WI38 (cell line): ENCODE measurements around the gene BHMT.

Experiments used
- H3K4me3 ChIP-seq: 2 replicates; pipeline ENCODE4 v1.5.1; 2011; ENCODE audit warnings: low read depth, mild to moderate bottlenecking, control low read depth, low read length
- TF ChIP-seq, protein P1 (sequence below): IDR thresholded peaks from 2 replicates; pipeline ENCODE4 v1.5.1; 2012; ENCODE audit warnings: low read depth, mild to moderate bottlenecking, control low read depth, low read length

Gene BHMT

DNA sequence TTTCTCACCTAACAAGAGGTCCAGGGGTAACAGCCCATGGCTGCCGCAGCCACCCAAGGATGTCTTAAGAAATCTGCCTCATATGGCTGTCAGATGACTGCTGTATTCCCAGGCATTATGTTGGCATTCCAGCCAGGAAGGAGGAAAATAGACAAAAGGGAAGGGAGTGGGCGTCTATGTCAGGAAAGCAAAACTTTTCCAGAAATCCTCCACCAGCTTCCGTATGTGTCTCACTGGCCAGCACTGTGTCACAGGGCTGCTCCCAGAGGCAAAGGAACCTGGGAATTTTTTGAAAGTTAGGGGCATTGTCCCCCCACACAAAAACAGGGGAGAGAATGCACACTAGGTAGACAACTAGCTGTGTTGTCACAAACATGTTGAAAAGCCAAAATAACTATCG lies 34.8 kb upstream of the BHMT start:
- TF ChIP-seq, protein P1, sequence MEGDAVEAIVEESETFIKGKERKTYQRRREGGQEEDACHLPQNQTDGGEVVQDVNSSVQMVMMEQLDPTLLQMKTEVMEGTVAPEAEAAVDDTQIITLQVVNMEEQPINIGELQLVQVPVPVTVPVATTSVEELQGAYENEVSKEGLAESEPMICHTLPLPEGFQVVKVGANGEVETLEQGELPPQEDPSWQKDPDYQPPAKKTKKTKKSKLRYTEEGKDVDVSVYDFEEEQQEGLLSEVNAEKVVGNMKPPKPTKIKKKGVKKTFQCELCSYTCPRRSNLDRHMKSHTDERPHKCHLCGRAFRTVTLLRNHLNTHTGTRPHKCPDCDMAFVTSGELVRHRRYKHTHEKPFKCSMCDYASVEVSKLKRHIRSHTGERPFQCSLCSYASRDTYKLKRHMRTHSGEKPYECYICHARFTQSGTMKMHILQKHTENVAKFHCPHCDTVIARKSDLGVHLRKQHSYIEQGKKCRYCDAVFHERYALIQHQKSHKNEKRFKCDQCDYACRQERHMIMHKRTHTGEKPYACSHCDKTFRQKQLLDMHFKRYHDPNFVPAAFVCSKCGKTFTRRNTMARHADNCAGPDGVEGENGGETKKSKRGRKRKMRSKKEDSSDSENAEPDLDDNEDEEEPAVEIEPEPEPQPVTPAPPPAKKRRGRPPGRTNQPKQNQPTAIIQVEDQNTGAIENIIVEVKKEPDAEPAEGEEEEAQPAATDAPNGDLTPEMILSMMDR, result no peak
- no peak overlapping the region for H3K4me3 ChIP-seq

DNA sequence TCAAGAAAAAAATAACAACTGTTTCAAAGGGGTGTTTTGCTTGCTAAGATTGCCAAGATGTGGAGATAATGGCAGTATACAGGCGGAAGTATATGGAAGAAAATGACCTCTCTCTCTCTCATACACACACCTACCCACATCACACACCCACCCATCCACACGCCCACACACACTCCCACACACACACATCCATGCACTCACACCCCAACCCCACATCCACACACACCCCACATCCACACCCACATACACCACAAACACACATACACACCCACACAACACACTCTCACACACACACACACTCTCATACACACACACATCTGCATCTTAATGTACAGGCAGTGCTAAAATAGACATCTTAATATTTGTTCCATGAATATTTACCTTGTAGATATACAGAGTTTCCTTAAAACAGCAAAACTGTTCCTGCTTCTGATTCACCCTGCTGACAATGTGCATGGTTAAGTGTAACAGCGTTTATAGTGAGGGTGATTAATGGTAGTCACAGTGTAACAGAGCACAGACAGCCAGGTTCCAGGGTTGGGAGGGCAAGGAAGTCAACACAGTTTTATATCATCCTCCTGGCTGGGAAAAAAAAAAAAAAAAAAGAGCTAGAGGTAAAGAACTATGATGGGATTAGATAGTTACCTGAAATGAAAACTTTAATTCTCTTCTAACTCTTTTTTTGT lies 33.8 kb upstream of the BHMT start:
- TF ChIP-seq, protein P1, result no peak
- no peak overlapping the region for H3K4me3 ChIP-seq

DNA sequence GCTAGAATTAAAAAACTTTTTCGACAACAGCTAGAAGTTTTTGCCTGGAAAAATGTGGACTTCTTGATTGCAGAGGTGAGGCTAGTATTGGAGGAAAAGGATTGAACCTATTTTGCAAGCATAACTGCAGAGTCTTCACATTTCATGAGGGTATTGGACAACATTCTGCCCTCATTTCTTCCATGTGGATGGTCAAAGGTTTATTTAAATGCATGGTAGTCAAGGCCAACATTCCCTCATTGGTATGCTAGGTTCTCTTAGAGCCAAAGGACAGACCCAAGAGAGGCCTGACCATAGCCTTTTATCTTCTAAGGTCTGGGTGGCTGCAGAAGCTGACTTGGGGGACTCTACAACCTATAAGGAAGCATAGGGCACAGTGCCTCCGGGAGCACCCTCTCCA lies 30.8 kb upstream of the BHMT start:
- TF ChIP-seq, protein P1, result no peak
- no peak overlapping the region for H3K4me3 ChIP-seq

DNA sequence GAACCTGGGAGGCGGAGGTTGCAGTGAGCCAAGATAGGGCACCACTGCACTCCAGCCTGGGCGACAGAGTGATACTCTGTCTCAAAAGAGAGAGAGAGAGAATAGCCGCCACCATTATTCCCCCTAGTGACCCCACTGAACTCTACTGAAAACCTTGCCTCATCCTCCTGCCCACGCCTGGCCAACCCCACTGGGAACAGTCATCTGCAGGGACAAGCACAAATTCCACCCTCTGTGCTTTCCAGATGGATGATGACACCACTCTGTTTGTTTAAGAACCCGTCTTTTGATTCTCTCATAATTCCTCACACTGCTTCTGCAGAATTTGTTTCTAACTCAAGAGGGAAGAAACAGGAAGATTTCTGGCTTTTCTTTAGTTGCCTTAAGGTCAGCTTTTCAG lies 29.8 kb upstream of the BHMT start:
- H3K4me3 ChIP-seq, result no peak overlapping the region
- TF ChIP-seq, protein P1, result no peak

DNA sequence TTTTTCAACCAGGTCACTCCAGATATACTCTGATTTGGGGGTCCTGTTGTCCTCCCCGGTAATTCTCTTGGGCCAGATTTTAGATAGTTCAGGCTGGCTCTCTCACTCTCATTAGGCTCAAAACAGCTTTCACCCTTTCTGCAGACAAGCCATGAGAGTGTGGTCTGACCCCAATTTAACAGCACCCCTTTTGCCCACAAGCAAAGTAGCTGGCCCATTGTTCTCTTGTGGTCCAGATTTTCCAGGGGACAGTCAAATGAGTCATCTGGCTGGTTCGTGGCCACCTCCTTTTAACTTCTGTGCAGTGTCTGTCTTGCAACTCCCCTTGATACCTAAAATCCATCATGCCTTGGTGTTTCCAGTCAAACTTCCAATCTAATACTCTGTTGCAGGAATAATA lies 25.5 kb upstream of the BHMT start:
- TF ChIP-seq, protein P1, result no peak
- no peak overlapping the region for H3K4me3 ChIP-seq

DNA sequence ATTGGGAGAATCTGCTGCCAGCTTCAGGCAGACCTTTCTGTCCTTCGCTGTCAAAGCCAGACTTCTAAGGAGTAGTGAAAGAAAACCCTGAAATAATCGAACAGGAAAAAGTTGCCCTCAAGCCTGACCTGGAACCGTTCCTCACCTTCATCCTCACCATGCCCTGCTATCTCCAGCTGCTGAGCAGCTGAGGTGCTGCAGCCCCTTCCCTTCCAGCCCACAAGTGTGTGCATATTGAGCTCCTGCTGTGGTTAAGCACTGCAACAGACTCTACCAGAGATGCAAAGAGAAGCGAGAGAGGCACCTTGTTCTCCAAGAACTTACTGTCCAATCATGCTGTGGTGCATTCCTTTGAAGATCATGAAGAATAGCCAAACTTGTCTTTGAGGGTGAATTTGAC lies 23.1 kb upstream of the BHMT start:
- TF ChIP-seq, protein P1, result no peak
- H3K4me3 ChIP-seq, result no peak overlapping the region

DNA sequence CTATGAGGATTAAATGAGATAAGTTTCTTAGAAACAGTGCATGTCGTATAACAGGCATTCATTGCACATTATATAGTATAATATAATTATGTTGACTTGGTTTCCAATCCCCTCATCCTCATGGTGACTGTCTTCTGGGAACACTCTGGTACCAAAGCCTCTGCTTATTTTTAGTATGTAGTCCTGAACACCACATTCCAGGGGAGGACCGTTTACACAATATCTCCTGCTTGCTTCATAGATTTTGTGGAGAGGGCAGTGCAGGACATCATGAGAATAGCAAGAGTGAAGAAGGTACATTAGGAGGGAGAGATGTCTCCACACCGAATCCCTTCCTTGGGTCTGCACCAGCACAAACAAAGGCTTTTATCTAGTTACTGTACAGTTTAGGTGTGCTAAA lies 20.5 kb upstream of the BHMT start:
- TF ChIP-seq, protein P1, result no peak

More for the DNA sequence above, 20.5 kb upstream of the BHMT start:
- no peak overlapping the region for H3K4me3 ChIP-seq
